ENCODE data around the gene SPNS2.

DNA sequence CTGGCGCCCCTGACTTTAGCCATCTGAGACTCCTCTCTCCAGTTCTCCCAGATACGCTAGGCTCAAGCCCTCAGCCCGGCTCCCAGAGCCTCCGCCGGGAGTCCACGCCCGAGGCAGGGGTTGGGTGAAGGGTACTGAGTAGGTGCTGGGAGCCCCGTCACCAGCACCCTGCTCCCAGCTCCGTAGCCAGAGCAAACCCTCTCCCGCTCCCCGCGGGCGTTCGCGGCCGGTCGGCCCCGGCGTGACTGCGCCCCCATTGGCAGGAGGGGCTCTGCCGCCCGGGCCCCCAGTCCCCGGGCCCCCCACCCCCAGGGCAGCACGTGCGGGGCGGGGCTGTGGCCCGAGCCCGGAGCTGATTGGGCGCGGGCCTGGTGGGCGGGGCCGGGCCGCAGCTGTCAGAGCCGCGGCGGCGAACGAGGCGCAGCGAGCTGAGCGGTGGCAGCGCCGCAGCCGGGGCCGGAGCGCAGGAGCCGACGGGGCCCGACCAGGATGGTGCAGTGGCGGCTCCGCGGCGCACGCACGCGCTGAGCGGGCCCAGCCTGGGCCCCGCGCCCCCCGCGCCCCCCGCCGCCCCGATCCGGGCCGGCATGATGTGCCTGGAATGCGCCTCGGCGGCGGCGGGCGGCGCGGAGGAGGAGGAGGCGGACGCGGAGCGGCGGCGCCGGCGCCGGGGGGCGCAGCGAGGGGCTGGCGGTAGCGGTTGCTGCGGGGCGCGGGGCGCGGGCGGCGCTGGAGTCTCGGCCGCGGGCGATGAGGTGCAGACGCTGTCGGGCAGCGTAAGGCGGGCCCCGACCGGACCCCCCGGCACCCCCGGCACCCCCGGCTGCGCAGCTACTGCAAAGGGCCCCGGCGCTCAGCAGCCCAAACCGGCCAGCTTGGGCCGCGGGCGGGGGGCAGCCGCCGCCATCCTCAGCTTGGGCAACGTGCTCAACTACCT is at the start of gene SPNS2:
- no peak for TF ChIP-seq BRCA1 (IDR thresholded peaks at IDR 0.05; ENCODE audit: low read depth, low read length)
- no peak for TF ChIP-seq HDAC2 (IDR thresholded peaks at IDR 0.05)
- TF ChIP-seq HDAC6 (IDR thresholded peaks at IDR 0.05; ENCODE audit: unreplicated experiment) = no peak
- TF ChIP-seq SP1 (IDR thresholded peaks at IDR 0.05; ENCODE audit: low read depth, low read length) = no peak
- TF ChIP-seq, protein P1, sequence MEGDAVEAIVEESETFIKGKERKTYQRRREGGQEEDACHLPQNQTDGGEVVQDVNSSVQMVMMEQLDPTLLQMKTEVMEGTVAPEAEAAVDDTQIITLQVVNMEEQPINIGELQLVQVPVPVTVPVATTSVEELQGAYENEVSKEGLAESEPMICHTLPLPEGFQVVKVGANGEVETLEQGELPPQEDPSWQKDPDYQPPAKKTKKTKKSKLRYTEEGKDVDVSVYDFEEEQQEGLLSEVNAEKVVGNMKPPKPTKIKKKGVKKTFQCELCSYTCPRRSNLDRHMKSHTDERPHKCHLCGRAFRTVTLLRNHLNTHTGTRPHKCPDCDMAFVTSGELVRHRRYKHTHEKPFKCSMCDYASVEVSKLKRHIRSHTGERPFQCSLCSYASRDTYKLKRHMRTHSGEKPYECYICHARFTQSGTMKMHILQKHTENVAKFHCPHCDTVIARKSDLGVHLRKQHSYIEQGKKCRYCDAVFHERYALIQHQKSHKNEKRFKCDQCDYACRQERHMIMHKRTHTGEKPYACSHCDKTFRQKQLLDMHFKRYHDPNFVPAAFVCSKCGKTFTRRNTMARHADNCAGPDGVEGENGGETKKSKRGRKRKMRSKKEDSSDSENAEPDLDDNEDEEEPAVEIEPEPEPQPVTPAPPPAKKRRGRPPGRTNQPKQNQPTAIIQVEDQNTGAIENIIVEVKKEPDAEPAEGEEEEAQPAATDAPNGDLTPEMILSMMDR (IDR thresholded peaks at IDR 0.05 in 2 of 3, conservative IDR thresholded peaks at IDR 0.05 in 1 of 3; ENCODE audit: control insufficient read depth in 2 of 3, extremely low read depth in 1 of 3, insufficient read depth in 1 of 3, low read depth in 3 of 3, low read length in 3 of 3) = no peak
- no peak for TF ChIP-seq EP300 (IDR thresholded peaks at IDR 0.05; ENCODE audit: borderline replicate concordance in 1 of 2, control insufficient read depth in 1 of 2, low read depth in 2 of 2, low read length in 2 of 2)
- no peak for TF ChIP-seq RCOR1 (conservative IDR thresholded peaks at IDR 0.05; ENCODE audit: low read depth, low read length)
- no peak for TF ChIP-seq SRF (IDR thresholded peaks at IDR 0.05; ENCODE audit: low read depth in 2 of 2, low read length in 2 of 2)
